GM23338 (cell line): ENCODE results near the gene PITPNC1.
A peak's percentile ranks its signal among the peaks of the same experiment; 100 is the strongest.

ENCODE experiments used
- CREB1 ChIP-seq: fragments of 250-450 bp; sonication (Bioruptor Pico); IDR thresholded peaks from 2 replicates; pipeline ENCODE4 v1.5.0; 2020; ENCODE audit warnings: low read depth, mild to moderate bottlenecking, moderate library complexity
- CTCF ChIP-seq, 2 experiments: fragments of 200-600 bp in 1 of 2; sonication (generic) in 1 of 2; conservative IDR thresholded peaks; 2 replicates each; pipeline versions ENCODE4 v1.5.1 to v1.6.1; 2016 to 2017; ENCODE audit warnings: antibody characterized with exemption in 2 of 2, low read depth in 2 of 2, mild to moderate bottlenecking in 2 of 2, moderate library complexity in 1 of 2
- ETS1 ChIP-seq: IDR thresholded peaks from 2 replicates; pipeline ENCODE4 v1.6.1; 2016; ENCODE audit warnings: antibody characterized with exemption
- EZH2 ChIP-seq: fragments of 200-600 bp; sonication (generic); IDR thresholded peaks from one replicate; pipeline ENCODE4 v1.8.0; 2017; ENCODE audit warnings: antibody characterized with exemption, mild to moderate bottlenecking, low read depth; ENCODE audit not compliant: unreplicated experiment
- EZH2phosphoT487 ChIP-seq: fragments of 200-600 bp; sonication (generic); IDR thresholded peaks from one replicate; pipeline ENCODE4 v1.8.1; 2018; ENCODE audit warnings: antibody characterized with exemption; ENCODE audit not compliant: unreplicated experiment
- JUNB ChIP-seq: IDR thresholded peaks from one replicate; pipeline ENCODE4 v1.6.1; 2016; ENCODE audit warnings: antibody characterized with exemption; ENCODE audit not compliant: unreplicated experiment
- NANOG ChIP-seq: IDR thresholded peaks from 2 replicates; pipeline ENCODE4 v1.6.1; 2016; ENCODE audit warnings: antibody characterized with exemption, borderline replicate concordance
- POLR2AphosphoS5 ChIP-seq: IDR thresholded peaks from 2 replicates; pipeline ENCODE4 v1.6.1; 2016; ENCODE audit warnings: antibody characterized with exemption, low read depth
- REST ChIP-seq: IDR thresholded peaks from one replicate; pipeline ENCODE4 v1.6.1; 2018; ENCODE audit warnings: antibody characterized with exemption; ENCODE audit not compliant: unreplicated experiment
- STAT1 ChIP-seq: IDR thresholded peaks from one replicate; pipeline ENCODE4 v1.6.1; 2016; ENCODE audit warnings: antibody characterized with exemption; ENCODE audit not compliant: unreplicated experiment
- ZNF114 ChIP-seq: fragments of 250-450 bp; sonication (Bioruptor Pico); IDR thresholded peaks from 2 replicates; pipeline ENCODE4 v1.5.0; 2020; ENCODE audit warnings: mild to moderate bottlenecking, moderate library complexity
- ZNF331 ChIP-seq: fragments of 250-450 bp; sonication (Bioruptor Pico); IDR thresholded peaks from 2 replicates; pipeline ENCODE4 v1.5.0; 2020; ENCODE audit warnings: low read depth, mild to moderate bottlenecking, moderate library complexity
- ZNF462 ChIP-seq: fragments of 250-450 bp; sonication (Bioruptor Pico); IDR thresholded peaks from 2 replicates; pipeline ENCODE4 v1.5.0; 2020; ENCODE audit warnings: mild to moderate bottlenecking, moderate library complexity

GRCh38 chr17:67629971-67630320 lies 252.9 kb downstream of the PITPNC1 start:
- TF ChIP-seq CTCF (conservative IDR thresholded peaks at IDR 0.05; ENCODE audit: low read depth in 2 of 2) (peak; percentile 42 to 62), CREB1 (CRISPR knock-in tag) (no peak), POLR2AphosphoS5 (no peak), EZH2phosphoT487 (no peak), NANOG (no peak), STAT1 (no peak), EZH2 (no peak), REST (no peak), JUNB (no peak), ZNF114 (no peak), ETS1 (no peak), ZNF331 (CRISPR knock-in tag) (no peak), ZNF462 (CRISPR knock-in tag) (no peak)
